Smooth muscle cell (in vitro differentiated cells): ENCODE measurements around the gene SLC8A2. TPM values are rescaled to one million over a fixed set of nuclear protein-coding genes. Genes with fewer than 3 reads are reported as not detected.

Experiments
- DNase-seq: peaks from one replicate; lab custom pipeline; 2025; ENCODE audit not compliant: unreplicated experiment; lab: John Stamatoyannopoulos, UW
- H2AFZ ChIP-seq: fragments of 200-600 bp; sonication (generic); 2 replicates; pipeline ENCODE4 v1.6.0; 2016; ENCODE audit warnings: antibody characterized with exemption, low read depth, mild to moderate bottlenecking
- H3F3A ChIP-seq: fragments of 200-600 bp; sonication (generic); 2 replicates; pipeline ENCODE4 v1.6.0; 2017; ENCODE audit warnings: antibody characterized with exemption, low read depth
- H3K27ac ChIP-seq: fragments of 200-600 bp; sonication (generic); 2 replicates; pipeline ENCODE4 v1.5.1; 2016; ENCODE audit warnings: low read depth, mild to moderate bottlenecking
- H3K27me3 ChIP-seq: fragments of 200-600 bp; sonication (generic); 2 replicates; pipeline ENCODE4 v1.6.1; 2016; ENCODE audit warnings: low read depth, mild to moderate bottlenecking
- H3K36me3 ChIP-seq: fragments of 200-600 bp; sonication (generic); 2 replicates; pipeline ENCODE4 v1.5.1; 2016; ENCODE audit warnings: low read depth
- H3K4me1 ChIP-seq: fragments of 200-600 bp; sonication (generic); 2 replicates; pipeline ENCODE4 v1.5.1; 2016; ENCODE audit warnings: low read depth
- H3K4me2 ChIP-seq: fragments of 200-600 bp; sonication (generic); 2 replicates; pipeline ENCODE4 v1.6.0; 2016; ENCODE audit warnings: mild to moderate bottlenecking
- H3K4me3 ChIP-seq: fragments of 200-600 bp; sonication (generic); 2 replicates; pipeline ENCODE4 v1.5.1; 2016; ENCODE audit warnings: mild to moderate bottlenecking
- H3K79me2 ChIP-seq: fragments of 200-600 bp; sonication (generic); 2 replicates; pipeline ENCODE4 v1.6.0; 2016; ENCODE audit warnings: low read depth, mild to moderate bottlenecking
- H3K9ac ChIP-seq: fragments of 200-600 bp; sonication (generic); 2 replicates; pipeline ENCODE4 v1.6.0; 2016; ENCODE audit warnings: low read depth
- H3K9me3 ChIP-seq: fragments of 200-600 bp; sonication (generic); replicated peaks from 2 replicates; pipeline ENCODE4 v1.5.1; 2016; ENCODE audit warnings: low read depth
- H4K20me1 ChIP-seq: fragments of 200-600 bp; sonication (generic); 2 replicates; pipeline ENCODE4 v1.6.0; 2016; ENCODE audit warnings: low read depth
- CTCF ChIP-seq: fragments of 200-600 bp; sonication (generic); IDR thresholded peaks from 2 replicates; pipeline ENCODE4 v1.5.1; 2017; ENCODE audit warnings: borderline replicate concordance, mild to moderate bottlenecking, antibody characterized with exemption; ENCODE audit not compliant: insufficient read depth, poor library complexity, severe bottlenecking
- WGBS: methylation state at CpG from one replicate; pipeline ENCODE4 v1.1.7; 2016; ENCODE audit warnings: low lambda C conversion rate; 5-methylcytosine and 5-hydroxymethylcytosine counted together
- polyA plus RNA-seq: library from polyadenylated mRNA; unstranded; fragments of >200 nt; fragmentation: Nextera tagmentation; extraction: Ambion mirVana; gene quantifications from 2 replicates; pipeline ENCODE4 v1.2.1, GENCODE V29; 2016
- total RNA-seq: library from RNA; depleted of rRNA; stranded (reverse); fragments of >200 nt; gene quantifications from 2 replicates; pipeline ENCODE4 v1.2.3, GENCODE V29; 2014

SLC8A2 gene
- total and polyA plus RNA-seq, 2 experiments from 2014 or later: 0.22 to 0.62 TPM

DNA sequence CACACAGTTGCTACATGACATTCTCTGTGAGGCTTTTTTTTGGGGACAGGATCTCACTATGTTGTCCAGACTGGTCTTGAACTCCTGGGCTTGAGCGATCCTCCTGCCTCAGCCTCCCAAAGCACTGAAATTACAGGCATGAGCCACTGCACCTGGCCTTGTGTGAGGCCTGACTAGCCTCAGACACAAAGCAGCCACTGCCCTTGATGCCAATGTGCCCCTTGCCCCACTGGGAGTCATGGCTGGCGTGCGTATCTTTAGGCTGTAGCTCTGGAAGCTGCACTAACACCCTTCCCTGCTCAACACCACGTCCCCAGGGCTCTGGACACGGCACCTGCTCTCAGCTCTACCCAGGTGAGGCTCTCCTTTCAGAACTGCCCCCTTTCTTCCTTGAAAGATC is 26.9 kb upstream of the SLC8A2 start:
- H3K79me2 ChIP-seq: no peaks in the 10 kb centered on the region
- TF ChIP-seq CTCF: no peak
- H3K27ac ChIP-seq: no peak overlapping the region
- H3K27me3 ChIP-seq: no peaks in the 10 kb centered on the region
- WGBS: 98% methylated on average over 5 of the region's 5 CpGs
- H3K4me1 ChIP-seq: no peaks in the 10 kb centered on the region
- no peaks in the 10 kb centered on the region for H3K9me3 ChIP-seq
- no peak overlapping the region for H2AFZ ChIP-seq
- no peak overlapping the region for H3K9ac ChIP-seq
- H4K20me1 ChIP-seq: peaks cover 60% of the 10 kb centered on the region
- no peak for DNase-seq
- no peak overlapping the region for H3K4me2 ChIP-seq
- H3K36me3 ChIP-seq: no peaks in the 10 kb centered on the region
- no peak overlapping the region for H3K4me3 ChIP-seq
- H3F3A ChIP-seq: no peaks in the 10 kb centered on the region

GRCh38 chr19:47497821-47498520 is 26.3 kb upstream of the SLC8A2 start:
- H3K9ac ChIP-seq: no peak overlapping the region
- no peaks in the 10 kb centered on the region for H3F3A ChIP-seq
- no peaks in the 10 kb centered on the region for H3K36me3 ChIP-seq
- H3K79me2 ChIP-seq: no peaks in the 10 kb centered on the region
- no peaks in the 10 kb centered on the region for H3K4me1 ChIP-seq
- no peak overlapping the region for H3K4me2 ChIP-seq
- H3K9me3 ChIP-seq: no peaks in the 10 kb centered on the region
- no peak for TF ChIP-seq CTCF
- no peak for DNase-seq
- no peak overlapping the region for H3K27ac ChIP-seq
- peaks cover 55% of the 10 kb centered on the region for H4K20me1 ChIP-seq
- no peak overlapping the region for H3K4me3 ChIP-seq
- H3K27me3 ChIP-seq: no peaks in the 10 kb centered on the region
- H2AFZ ChIP-seq: no peak overlapping the region
- WGBS: 94% methylated on average over 14 of the region's 14 CpGs

DNA sequence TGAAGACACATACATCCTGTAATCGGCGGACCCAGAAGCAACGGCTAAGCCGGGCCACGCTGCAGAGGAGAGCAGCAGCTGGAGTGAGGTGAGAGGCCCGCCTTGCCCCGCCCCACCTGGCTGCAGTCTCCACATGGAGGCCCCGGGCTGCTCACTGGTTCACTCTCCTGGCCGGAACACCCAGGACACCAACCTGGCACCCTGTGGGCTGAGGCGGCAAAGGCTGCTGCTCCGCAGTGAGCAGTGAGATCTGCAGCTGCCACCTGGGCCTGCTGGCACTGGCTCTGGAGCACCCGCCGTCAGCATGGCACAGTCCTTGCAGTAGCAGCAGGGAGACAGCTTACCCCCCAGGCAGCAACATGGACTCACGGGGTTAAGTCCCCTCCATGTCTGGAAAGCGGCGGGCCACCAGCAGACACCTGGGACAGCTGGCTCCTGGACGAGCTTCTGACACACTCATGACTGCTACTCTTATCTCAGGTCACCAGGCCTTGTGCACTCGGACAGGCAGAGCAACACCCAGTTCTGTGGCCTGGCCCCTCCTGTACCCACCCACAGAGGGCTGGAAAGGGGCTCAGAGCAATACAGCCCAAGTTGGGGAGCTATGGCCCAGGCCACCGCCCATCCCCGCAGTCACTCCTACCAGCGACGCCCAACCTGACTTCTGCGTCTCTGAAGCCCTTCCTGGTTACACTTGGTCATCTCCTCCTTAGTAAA is 25.5 kb upstream of the SLC8A2 start:
- Histone ChIP-seq H3K79me2 (no peaks in the 10 kb centered on the region), H3K4me1 (no peaks in the 10 kb centered on the region), H4K20me1 (peaks cover 48% of the 10 kb centered on the region), H3K9ac (no peak overlapping the region), H3K4me3 (no peak overlapping the region), H3K27me3 (no peaks in the 10 kb centered on the region), H3K36me3 (no peaks in the 10 kb centered on the region), H2AFZ (no peak overlapping the region), H3K9me3 (no peaks in the 10 kb centered on the region), H3K4me2 (no peak overlapping the region), H3F3A (no peaks in the 10 kb centered on the region), H3K27ac (no peak overlapping the region)
- DNase-seq: no peak
- 95% methylated on average over 23 of the region's 23 CpGs for WGBS
- no peak for TF ChIP-seq CTCF
